B cell (primary cell): Measurements from ENCODE around the gene DCLK1. TPM values are rescaled to one million over a fixed set of nuclear protein-coding genes. Genes with fewer than 3 reads are reported as not detected.

Experiments used
- ATAC-seq: fragments of 200-7000 bp; cut with Tn5 transposase; one replicate; pipeline ENCODE4 v1.10.0; 2021; ENCODE audit warnings: low read depth, mild to moderate bottlenecking, moderate number of reproducible peaks, moderate library complexity
- CTCF ChIA-PET: fragments of 350-600 bp; sonication (Branson Sonifier 250); formaldehyde crosslinking; loops from one replicate; lab custom pipeline; 2021; ENCODE audit warnings: antibody characterized with exemption, inconsistent platforms; lab: Charles Lee
- POLR2A ChIA-PET: fragments of 350-600 bp; sonication (Branson Sonifier 250); formaldehyde crosslinking; loops from one replicate; lab custom pipeline; 2021; ENCODE audit warnings: antibody characterized with exemption; lab: Charles Lee
- DNase-seq: peaks from one replicate; pipeline ENCODE4 v3.0.0; 2013
- H2AFZ ChIP-seq: 2 replicates; pipeline ENCODE4 v1.6.1; 2012; ENCODE audit warnings: mild to moderate bottlenecking, low read depth, low read length; ENCODE audit not compliant: insufficient read depth, poor library complexity, severe bottlenecking
- H3K27ac ChIP-seq, 2 donors: 1 replicate in 1 of 2; 2 replicates in 1 of 2; pipeline ENCODE4 v1.5.1; 2012 to 2013; ENCODE audit warnings: low read length in 2 of 2, mild to moderate bottlenecking in 2 of 2, moderate library complexity in 1 of 2
- H3K27me3 ChIP-seq, 4 experiments: fragments of 200-600 bp in 1 of 4; sonication (generic) in 1 of 4; replicated peaks in 1 of 4; 1 replicate in 2 of 4; 2 replicates in 2 of 4; pipeline versions ENCODE4 v1.6.1 to v1.7.0; 2013 to 2016; ENCODE audit warnings: low read length in 3 of 4, mild to moderate bottlenecking in 2 of 4, mixed read lengths in 1 of 4, moderate library complexity in 1 of 4; ENCODE audit not compliant: insufficient read depth in 4 of 4, control insufficient read depth in 3 of 4; ENCODE audit errors: control extremely low read depth in 1 of 4
- H3K36me3 ChIP-seq, 2 experiments: replicated peaks in 1 of 2; 1 replicate in 1 of 2; 2 replicates in 1 of 2; pipeline versions ENCODE4 v1.6.1 to v1.7.1; 2013; ENCODE audit warnings: low read length in 1 of 2; ENCODE audit not compliant: insufficient read depth in 2 of 2, control insufficient read depth in 1 of 2; ENCODE audit errors: control extremely low read depth in 1 of 2, extremely low read depth in 1 of 2
- H3K4me1 ChIP-seq, 2 donors: fragments of 200-600 bp in 1 of 2; sonication (generic) in 1 of 2; 1 replicate in 1 of 2; 2 replicates in 1 of 2; pipeline versions ENCODE4 v1.5.1 to v1.6.1; 2013 to 2017; ENCODE audit warnings: low read length in 2 of 2; ENCODE audit not compliant: control insufficient read depth in 2 of 2, insufficient read depth in 2 of 2
- H3K4me2 ChIP-seq: replicated peaks from 2 replicates; pipeline ENCODE3; 2012; ENCODE audit warnings: mild to moderate bottlenecking, low read depth, low read length; ENCODE audit not compliant: poor library complexity, severe bottlenecking
- H3K4me3 ChIP-seq, 5 experiments: fragments of 200-600 bp in 1 of 5; sonication (generic) in 1 of 5; 1 replicate in 3 of 5; 2 replicates in 2 of 5; pipeline versions ENCODE4 v1.5.1 to v1.7.0; 2011 to 2016; ENCODE audit warnings: low read length in 4 of 5, mild to moderate bottlenecking in 4 of 5, low read depth in 2 of 5, control low read depth in 1 of 5, moderate library complexity in 1 of 5; ENCODE audit not compliant: insufficient read depth in 1 of 5; ENCODE audit errors: control extremely low read depth in 1 of 5, extremely low read depth in 1 of 5
- H3K79me2 ChIP-seq: fragments of 200-600 bp; sonication (generic); one replicate; pipeline ENCODE4 v1.6.0; 2016; ENCODE audit warnings: low read length; ENCODE audit not compliant: control insufficient read depth, insufficient read depth
- H3K9ac ChIP-seq: fragments of 200-600 bp; sonication (generic); 2 replicates; pipeline ENCODE4 v1.6.1; 2017; ENCODE audit warnings: mild to moderate bottlenecking, low read length, moderate library complexity
- H3K9me3 ChIP-seq, 3 donors: one replicate each; pipeline versions ENCODE4 v1.6.1 to v1.7.1; 2013; ENCODE audit warnings: low read length in 2 of 3; ENCODE audit not compliant: control insufficient read depth in 2 of 3, insufficient read depth in 1 of 3; ENCODE audit errors: control extremely low read depth in 1 of 3
- H4K20me1 ChIP-seq: 2 replicates; pipeline ENCODE4 v1.6.0; 2012; ENCODE audit warnings: mild to moderate bottlenecking, low read length; ENCODE audit not compliant: insufficient read depth, control insufficient read depth, poor library complexity, severe bottlenecking
- H3K27ac Mint-ChIP-seq: one replicate; pipeline ENCODE4 v1.8.0; 2021; ENCODE audit warnings: mixed read lengths
- H3K27me3 Mint-ChIP-seq: one replicate; pipeline ENCODE4 v1.8.0; 2021; ENCODE audit warnings: mixed read lengths
- H3K4me1 Mint-ChIP-seq: one replicate; pipeline ENCODE4 v1.8.0; 2021; ENCODE audit warnings: mixed read lengths
- H3K4me3 Mint-ChIP-seq: one replicate; pipeline ENCODE4 v1.8.0; 2021; ENCODE audit warnings: mixed read lengths
- H3K9me3 Mint-ChIP-seq: one replicate; pipeline ENCODE4 v1.8.0; 2022; ENCODE audit warnings: mixed read lengths; ENCODE audit not compliant: insufficient read depth
- CTCF ChIP-seq: fragments of 200-600 bp; IDR thresholded peaks from one replicate; pipeline ENCODE4 v1.8.0; 2022; ENCODE audit warnings: antibody characterized with exemption, mild to moderate bottlenecking
- EZH2 ChIP-seq: IDR thresholded peaks from 2 replicates; pipeline ENCODE4 v1.6.1; 2012; ENCODE audit warnings: borderline replicate concordance, low read depth, mild to moderate bottlenecking, moderate library complexity, low read length; ENCODE audit not compliant: insufficient read depth, poor library complexity, severe bottlenecking
- WGBS: methylation state at CpG from one replicate; pipeline ENCODE4 v1.1.5; 2013; ENCODE audit warnings: missing lambda C conversion rate; ENCODE audit not compliant: insufficient coverage; 5-methylcytosine and 5-hydroxymethylcytosine counted together
- intact Hi-C: fragments of 100-400 bp; cut with micrococcal nuclease; formaldehyde crosslinking; loops from one replicate; pipeline ENCODE4 v1.10.0; 2022
- polyA plus RNA-seq: library from polyadenylated mRNA; depleted of rRNA; stranded (reverse); fragments of >200 nt; gene quantifications from 2 replicates; pipeline ENCODE4 v1.2.3, GENCODE V29; 2012
- total RNA-seq, 2 donors: library from RNA; stranded (reverse); fragments of 120-200 nt in 1 of 2; gene quantifications; 1 replicate in 1 of 2; 2 replicates in 1 of 2; pipeline versions ENCODE4 v1.2.3 to v1.2.4, GENCODE V29; 2013 to 2022

The DCLK1 gene
- total and polyA plus RNA-seq, 2 donors (not counting 1 experiment from before 2014, with no cell fraction given): not detected

DNA sequence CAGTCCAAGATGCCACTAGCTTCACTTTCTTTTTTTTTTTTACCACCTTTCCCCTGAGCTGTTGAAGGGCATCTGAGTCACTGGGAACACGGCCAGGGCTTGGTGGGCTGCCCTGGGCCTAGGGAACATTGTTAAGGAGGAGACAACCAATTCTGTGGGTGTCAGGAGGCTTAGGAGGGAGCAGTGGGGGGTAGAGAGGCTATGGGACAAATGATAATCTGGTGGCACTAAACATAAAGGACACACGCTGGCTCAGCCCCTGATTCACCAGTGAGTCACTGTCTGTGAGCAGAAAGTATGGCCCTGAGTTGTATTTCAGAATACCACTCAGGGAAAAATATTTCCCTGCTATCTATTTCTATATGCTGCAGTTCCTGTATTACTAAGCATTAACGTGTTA lies 207.8 kb downstream of the DCLK1 start:
- Histone ChIP-seq H4K20me1 (no peaks in the 10 kb centered on the region), H3K9ac (no peak overlapping the region), H3K4me1 (no peaks in the 10 kb centered on the region), H3K4me2 (no peak overlapping the region), H3K79me2 (no peaks in the 10 kb centered on the region), H2AFZ (no peak overlapping the region), H3K4me3 (no peak overlapping the region), H3K27me3 (no peaks in the 10 kb centered on the region), H3K36me3 (no peaks in the 10 kb centered on the region), H3K27ac (no peak overlapping the region), H3K9me3 (peaks cover 0 to 6% (median 0%) of the 10 kb centered on the region in 3 donors)
- DNase-seq: no peak
- TF ChIP-seq CTCF (no peak), EZH2 (no peak)
- 51% methylated on average over 2 of the region's 3 CpGs for WGBS
- CTCF ChIA-PET: no interaction called here
- ATAC-seq: no peak
- H3K4me1 Mint-ChIP-seq: no peaks in the 10 kb centered on the region
- intact Hi-C loops: no loop called here
- no peak overlapping the region for H3K4me3 Mint-ChIP-seq
- peaks cover 3% of the 10 kb centered on the region for H3K9me3 Mint-ChIP-seq
- POLR2A ChIA-PET: no interaction called here
- H3K27me3 Mint-ChIP-seq: no peaks in the 10 kb centered on the region
- H3K27ac Mint-ChIP-seq: no peak overlapping the region

GRCh38 chr13:35920816-35921215 lies 210.4 kb downstream of the DCLK1 start:
- TF ChIP-seq CTCF: no peak
- TF ChIP-seq EZH2: no peak
- intact Hi-C loops: no loop called here
- 67% methylated on average over 7 of the region's 7 CpGs for WGBS
- Histone ChIP-seq H3K9me3 (no peaks in the 10 kb centered on the region), H4K20me1 (no peaks in the 10 kb centered on the region), H3K79me2 (no peaks in the 10 kb centered on the region), H3K4me3 (no peak overlapping the region), H3K36me3 (no peaks in the 10 kb centered on the region), H3K4me2 (no peak overlapping the region), H3K27ac (no peak overlapping the region), H3K9ac (no peak overlapping the region), H2AFZ (no peak overlapping the region), H3K4me1 (no peaks in the 10 kb centered on the region), H3K27me3 (no peaks in the 10 kb centered on the region)
- POLR2A ChIA-PET: no interaction called here
- Mint-ChIP-seq H3K9me3 (peaks cover 3% of the 10 kb centered on the region), H3K27ac (no peak overlapping the region), H3K27me3 (no peaks in the 10 kb centered on the region), H3K4me1 (no peaks in the 10 kb centered on the region), H3K4me3 (no peak overlapping the region)
- ATAC-seq (no peak), DNase-seq (no peak)
- CTCF ChIA-PET: no interaction called here
